Epithelial cell of esophagus (primary cell): ENCODE results near the gene CEP192.

ENCODE experiments used
- DNase-seq: peaks from one replicate; pipeline ENCODE4 v3.0.0; 2010; ENCODE audit warnings: low read depth
- H3K4me3 ChIP-seq: 2 replicates; pipeline ENCODE4 v1.5.1; 2011; ENCODE audit warnings: mild to moderate bottlenecking, low read length, control low read depth
- CTCF ChIP-seq: IDR thresholded peaks from 2 replicates; pipeline ENCODE4 v1.5.1; 2011; ENCODE audit warnings: low read depth, mild to moderate bottlenecking, low read length, control low read depth, inconsistent platforms; ENCODE audit not compliant: insufficient read depth; ENCODE audit errors: missing control alignments

CEP192 gene

DNA sequence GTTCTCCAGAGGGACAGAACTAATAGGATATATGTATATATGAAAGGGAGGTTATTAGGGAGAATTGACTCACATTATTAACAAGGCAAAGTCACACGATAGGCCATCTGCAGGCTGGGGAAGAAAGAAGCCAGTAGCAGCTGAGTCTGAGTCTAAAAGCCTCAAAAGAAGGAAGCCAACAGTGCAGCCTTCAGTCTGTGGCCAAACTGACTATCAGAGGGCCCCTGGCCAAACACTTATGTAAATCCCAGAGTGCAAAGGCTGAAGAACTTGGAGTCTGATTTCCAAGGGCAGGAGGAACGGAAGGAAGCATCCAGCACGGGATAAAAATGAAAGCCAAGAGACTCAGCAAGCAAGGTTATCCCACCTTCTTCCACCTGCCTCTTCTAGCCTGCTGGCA lies 119.4 kb downstream of the CEP192 start:
- DNase-seq = no peak
- no peak overlapping the region for H3K4me3 ChIP-seq
- TF ChIP-seq CTCF = no peak

DNA sequence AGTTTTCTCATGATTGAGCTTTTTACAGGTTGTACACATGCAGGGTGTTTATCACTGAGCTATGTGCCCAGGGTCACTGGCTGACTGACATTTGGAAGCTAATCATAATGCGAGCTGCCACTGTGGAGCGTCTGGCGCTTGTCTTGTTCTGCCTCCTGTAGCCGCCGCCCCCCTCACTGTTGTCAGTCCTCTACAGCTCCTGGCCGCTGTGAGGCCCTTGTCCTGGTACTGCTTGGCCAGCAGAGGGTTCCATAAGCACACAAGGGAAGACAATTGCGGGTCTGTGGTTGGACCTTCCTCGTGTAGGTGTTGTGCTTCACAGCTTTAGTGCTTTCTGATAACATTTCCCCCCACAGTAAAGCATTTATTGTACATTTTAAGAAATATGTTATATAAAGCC lies 121.8 kb downstream of the CEP192 start:
- H3K4me3 ChIP-seq = no peak overlapping the region
- TF ChIP-seq CTCF = peak; percentile 20
- peak; percentile 17 for DNase-seq

GRCh38 chr18:13120255-13120654 lies 129.1 kb downstream of the CEP192 start:
- DNase-seq = no peak
- no peak overlapping the region for H3K4me3 ChIP-seq
- TF ChIP-seq CTCF = no peak

- no peak for TF ChIP-seq CTCF
- DNase-seq = no peak
- no peak overlapping the region for H3K4me3 ChIP-seq
These were observed 129.8 kb downstream of the CEP192 start for GRCh38 chr18:13120983-13121441.

DNA sequence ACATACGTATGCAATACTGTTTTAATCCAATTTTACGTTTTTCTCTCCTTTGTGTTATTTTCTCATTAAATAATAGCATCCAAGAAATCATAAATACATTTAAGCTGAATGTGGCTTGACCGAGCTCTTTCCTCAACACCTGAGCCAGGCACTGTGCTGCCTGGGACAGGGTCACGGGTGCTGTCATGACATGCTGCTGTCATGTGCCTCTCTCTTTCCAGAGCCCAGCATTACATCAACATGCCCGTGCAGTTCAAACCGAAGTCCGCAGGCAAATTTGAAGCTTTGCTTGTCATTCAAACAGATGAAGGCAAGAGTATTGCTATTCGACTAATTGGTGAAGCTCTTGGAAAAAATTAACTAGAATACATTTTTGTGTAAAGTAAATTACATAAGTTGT lies 133.2 kb downstream of the CEP192 start:
- DNase-seq = no peak
- no peak for TF ChIP-seq CTCF
- H3K4me3 ChIP-seq = no peak overlapping the region

- DNase-seq = no peak
- no peak overlapping the region for H3K4me3 ChIP-seq
- TF ChIP-seq CTCF = no peak
These were observed 134.0 kb downstream of the CEP192 start for GRCh38 chr18:13125191-13125590.

- H3K4me3 ChIP-seq = no peak overlapping the region
- no peak for DNase-seq
- TF ChIP-seq CTCF = no peak
These were observed 135.9 kb downstream of the CEP192 start for GRCh38 chr18:13126966-13127598.
